HG02973 (cell line): Measurements from ENCODE around the gene CCDC146.
"Not testable (repeated sequence)": the region's sequence is repeated elsewhere in the genome, so short reads cannot be mapped to it uniquely, and the experiment has no call there.

Source experiments
- ATAC-seq: cut with Tn5 transposase; IDR thresholded peaks from one replicate; pipeline ENCODE4 v1.9.1; 2021; ENCODE audit warnings: moderate library complexity; ENCODE audit not compliant: unreplicated experiment

Gene CCDC146

GRCh38 chr7:77121860-77122681 lies at the start of gene CCDC146:
Gene CCDC146, plus strand, starts transcription at chr7:77122615. Its CDS starts 45,054 bp downstream, at chr7:77167669.
- ATAC-seq: peak; percentile 95

- not testable (repeated sequence) for ATAC-seq
These were observed 47.5 kb upstream of the CCDC146 start for GRCh38 chr7:77074786-77075396.

- not testable (repeated sequence) for ATAC-seq
These were observed 45.4 kb upstream of the CCDC146 start for GRCh38 chr7:77077060-77077459.

- not testable (repeated sequence) for ATAC-seq
These were observed 43.3 kb upstream of the CCDC146 start for GRCh38 chr7:77079112-77079511.

GRCh38 chr7:77079624-77080023 lies 42.8 kb upstream of the CCDC146 start:
- not testable (repeated sequence) for ATAC-seq

- not testable (repeated sequence) for ATAC-seq
These were observed 42.2 kb upstream of the CCDC146 start for GRCh38 chr7:77080236-77080635.

GRCh38 chr7:77082192-77082591 lies 40.2 kb upstream of the CCDC146 start:
- ATAC-seq: not testable (repeated sequence)

GRCh38 chr7:77092301-77092700 lies 30.1 kb upstream of the CCDC146 start:
- ATAC-seq: not testable (repeated sequence)

GRCh38 chr7:77100501-77100900 lies 21.9 kb upstream of the CCDC146 start:
- not testable (repeated sequence) for ATAC-seq

GRCh38 chr7:77101187-77101586 lies 21.2 kb upstream of the CCDC146 start:
- ATAC-seq: not testable (repeated sequence)

- ATAC-seq: not testable (repeated sequence)
These were observed 19.7 kb upstream of the CCDC146 start for GRCh38 chr7:77102671-77103070.

- ATAC-seq: not testable (repeated sequence)
These were observed 16.5 kb upstream of the CCDC146 start for GRCh38 chr7:77105904-77106303.

GRCh38 chr7:77107659-77108058 lies 14.8 kb upstream of the CCDC146 start:
- not testable (repeated sequence) for ATAC-seq

GRCh38 chr7:77108362-77108761 lies 14.1 kb upstream of the CCDC146 start:
- not testable (repeated sequence) for ATAC-seq

- not testable (repeated sequence) for ATAC-seq
These were observed 9.6 kb upstream of the CCDC146 start for GRCh38 chr7:77112719-77113306.

- not testable (repeated sequence) for ATAC-seq
These were observed 3.1 kb downstream of the CCDC146 start for GRCh38 chr7:77125486-77125885.

GRCh38 chr7:77127009-77127408 lies 4.6 kb downstream of the CCDC146 start:
- not testable (repeated sequence) for ATAC-seq

GRCh38 chr7:77128582-77129410 lies 6.4 kb downstream of the CCDC146 start:
- peak; percentile 88 for ATAC-seq

- ATAC-seq: not testable (repeated sequence)
These were observed 9.4 kb downstream of the CCDC146 start for GRCh38 chr7:77131781-77132180.

GRCh38 chr7:77138668-77139067 lies 16.3 kb downstream of the CCDC146 start:
- ATAC-seq: not testable (repeated sequence)

- ATAC-seq: not testable (repeated sequence)
These were observed 17.9 kb downstream of the CCDC146 start for GRCh38 chr7:77140291-77140690.
